Hepatocyte (in vitro differentiated cells): ENCODE data around the gene EMILIN1. TPM values are rescaled to one million over a fixed set of nuclear protein-coding genes. Genes with fewer than 3 reads are reported as not detected.

Source experiments
- DNase-seq: peaks from one replicate; pipeline ENCODE4 v3.0.0-alpha.2; 2016; ENCODE audit warnings: low spot score
- H2AFZ ChIP-seq: fragments of 200-600 bp; sonication (generic); 2 replicates; pipeline ENCODE4 v1.6.0; 2016; ENCODE audit warnings: antibody characterized with exemption, mild to moderate bottlenecking
- H3K27ac ChIP-seq: fragments of 200-600 bp; sonication (generic); 2 replicates; pipeline ENCODE4 v1.5.1; 2016; ENCODE audit warnings: mild to moderate bottlenecking
- H3K27me3 ChIP-seq: fragments of 200-600 bp; sonication (generic); 2 replicates; pipeline ENCODE4 v1.6.1; 2016
- H3K36me3 ChIP-seq: fragments of 200-600 bp; sonication (generic); replicated peaks from 2 replicates; pipeline ENCODE4 v1.5.1; 2016; ENCODE audit warnings: low read depth; ENCODE audit not compliant: insufficient read depth
- H3K4me1 ChIP-seq: fragments of 200-600 bp; sonication (generic); 2 replicates; pipeline ENCODE4 v1.5.1; 2016; ENCODE audit warnings: mild to moderate bottlenecking, moderate library complexity; ENCODE audit not compliant: insufficient read depth
- H3K4me2 ChIP-seq: fragments of 200-600 bp; sonication (generic); 2 replicates; pipeline ENCODE4 v1.6.0; 2016
- H3K4me3 ChIP-seq: fragments of 200-600 bp; sonication (generic); 2 replicates; pipeline ENCODE4 v1.5.1; 2016; ENCODE audit warnings: mild to moderate bottlenecking
- H3K79me2 ChIP-seq: fragments of 200-600 bp; sonication (generic); 2 replicates; pipeline ENCODE4 v1.6.0; 2017; ENCODE audit warnings: mild to moderate bottlenecking
- H3K9me2 ChIP-seq: fragments of 200-600 bp; sonication (generic); replicated peaks from 2 replicates; pipeline ENCODE4 v1.6.0; 2017; ENCODE audit warnings: mild to moderate bottlenecking; ENCODE audit not compliant: insufficient read depth
- H3K9me3 ChIP-seq: fragments of 200-600 bp; sonication (generic); 2 replicates; pipeline ENCODE4 v1.5.1; 2016; ENCODE audit warnings: low read depth, mild to moderate bottlenecking
- H4K20me1 ChIP-seq: fragments of 200-600 bp; sonication (generic); 2 replicates; pipeline ENCODE4 v1.6.0; 2016; ENCODE audit warnings: mild to moderate bottlenecking; ENCODE audit not compliant: insufficient read depth, poor library complexity, severe bottlenecking
- CTCF ChIP-seq: fragments of 200-600 bp; sonication (generic); IDR thresholded peaks from 2 replicates; pipeline ENCODE4 v1.5.1; 2016; ENCODE audit warnings: antibody characterized with exemption, mild to moderate bottlenecking; ENCODE audit not compliant: poor library complexity
- EZH2 ChIP-seq: fragments of 200-600 bp; sonication (generic); IDR thresholded peaks from 2 replicates; pipeline ENCODE4 v1.6.1; 2016; ENCODE audit warnings: antibody characterized with exemption, mild to moderate bottlenecking, borderline replicate concordance
- EZH2phosphoT487 ChIP-seq: fragments of 200-600 bp; sonication (generic); IDR thresholded peaks from one replicate; pipeline ENCODE4 v1.6.1; 2018; ENCODE audit warnings: antibody characterized with exemption, mild to moderate bottlenecking, low read depth, moderate library complexity; ENCODE audit not compliant: unreplicated experiment, severe bottlenecking
- WGBS: methylation state at CpG from one replicate; pipeline ENCODE4 v1.1.6; 2016; ENCODE audit warnings: low lambda C conversion rate; ENCODE audit errors: missing lambda C conversion rate; 5-methylcytosine and 5-hydroxymethylcytosine counted together
- polyA plus RNA-seq: library from polyadenylated mRNA; unstranded; fragments of >200 nt; fragmentation: Nextera tagmentation; extraction: Ambion mirVana; gene quantifications from 2 replicates; pipeline ENCODE4 v1.2.1, GENCODE V29; 2016
- total RNA-seq: library from RNA; depleted of rRNA; stranded (reverse); fragments of >200 nt; gene quantifications from 2 replicates; pipeline ENCODE4 v1.2.3, GENCODE V29; 2014

EMILIN1 gene
- total and polyA plus RNA-seq, 2 experiments from 2014 or later = 80.8 to 109 TPM

GRCh38 chr2:27039426-27039825, 39.0 kb upstream of the EMILIN1 start:
- Histone ChIP-seq H3K79me2 (peaks cover 11% of the 10 kb centered on the region), H3K27ac (no peak overlapping the region), H3K27me3 (no peaks in the 10 kb centered on the region), H2AFZ (no peak overlapping the region), H3K4me3 (no peak overlapping the region), H3K9me3 (no peaks in the 10 kb centered on the region), H4K20me1 (peaks cover 5% of the 10 kb centered on the region), H3K4me1 (peaks cover 2% of the 10 kb centered on the region), H3K4me2 (no peak overlapping the region), H3K36me3 (no peaks in the 10 kb centered on the region), H3K9me2 (no peaks in the 10 kb centered on the region)
- WGBS = 98% methylated on average over 6 of the region's 6 CpGs
- DNase-seq = no peak
- no peak for TF ChIP-seq EZH2
- TF ChIP-seq EZH2phosphoT487 = no peak
- no peak for TF ChIP-seq CTCF

- H3K4me2 ChIP-seq = no peak overlapping the region
- no peak overlapping the region for H3K27ac ChIP-seq
- WGBS = 97% methylated on average over 7 of the region's 7 CpGs
- no peak for TF ChIP-seq EZH2
- TF ChIP-seq EZH2phosphoT487 = no peak
- TF ChIP-seq CTCF = no peak
- H2AFZ ChIP-seq = no peak overlapping the region
- H3K27me3 ChIP-seq = no peaks in the 10 kb centered on the region
- H3K36me3 ChIP-seq = no peaks in the 10 kb centered on the region
- H3K4me1 ChIP-seq = no peaks in the 10 kb centered on the region
- peaks cover 7% of the 10 kb centered on the region for H3K79me2 ChIP-seq
- peaks cover 5% of the 10 kb centered on the region for H4K20me1 ChIP-seq
- no peak for DNase-seq
- no peaks in the 10 kb centered on the region for H3K9me2 ChIP-seq
- H3K9me3 ChIP-seq = no peaks in the 10 kb centered on the region
- no peak overlapping the region for H3K4me3 ChIP-seq
Observed at GRCh38 chr2:27039871-27040270, 38.5 kb upstream of the EMILIN1 start.

GRCh38 chr2:27040282-27040681, 38.1 kb upstream of the EMILIN1 start:
- Histone ChIP-seq H3K27me3 (no peaks in the 10 kb centered on the region), H3K4me2 (no peak overlapping the region), H2AFZ (no peak overlapping the region), H3K36me3 (no peaks in the 10 kb centered on the region), H4K20me1 (peaks cover 2% of the 10 kb centered on the region), H3K9me2 (no peaks in the 10 kb centered on the region), H3K79me2 (peaks cover 3% of the 10 kb centered on the region), H3K4me1 (no peaks in the 10 kb centered on the region), H3K9me3 (no peaks in the 10 kb centered on the region), H3K27ac (no peak overlapping the region), H3K4me3 (no peak overlapping the region)
- WGBS = 95% methylated on average over 8 of the region's 8 CpGs
- no peak for DNase-seq
- TF ChIP-seq EZH2phosphoT487 (no peak), EZH2 (no peak), CTCF (no peak)

GRCh38 chr2:27041752-27042151, 36.7 kb upstream of the EMILIN1 start:
- H3K27ac ChIP-seq = no peak overlapping the region
- no peaks in the 10 kb centered on the region for H3K9me3 ChIP-seq
- WGBS = 73% methylated on average over 5 of the region's 5 CpGs

More at GRCh38 chr2:27041752-27042151, 36.7 kb upstream of the EMILIN1 start:
- H4K20me1 ChIP-seq = no peaks in the 10 kb centered on the region
- no peak overlapping the region for H3K4me2 ChIP-seq
- no peak overlapping the region for H2AFZ ChIP-seq
- no peaks in the 10 kb centered on the region for H3K9me2 ChIP-seq
- H3K79me2 ChIP-seq = no peaks in the 10 kb centered on the region
- no peak overlapping the region for H3K4me3 ChIP-seq
- no peaks in the 10 kb centered on the region for H3K36me3 ChIP-seq
- no peaks in the 10 kb centered on the region for H3K4me1 ChIP-seq
- DNase-seq = no peak
- H3K27me3 ChIP-seq = no peaks in the 10 kb centered on the region
- TF ChIP-seq EZH2phosphoT487 (no peak), EZH2 (no peak), CTCF (no peak)
